K562 (cell line): Measurements from ENCODE around the gene DCAF17. TPM values are rescaled to one million over a fixed set of nuclear protein-coding genes. Genes with fewer than 3 reads are reported as not detected.

Experiments
- CBFB ChIP-seq: sonication (generic); formaldehyde crosslinking; IDR thresholded peaks from 2 replicates; pipeline ENCODE4 v1.4.0; 2020; ENCODE audit warnings: mild to moderate bottlenecking, missing genetic modification reagents
- FIP1L1 ChIP-seq: fragments of 200-400 bp; formaldehyde crosslinking; IDR thresholded peaks from 2 replicates; pipeline ENCODE4 v1.6.1; 2018; ENCODE audit warnings: mild to moderate bottlenecking, low read depth, low read length; ENCODE audit not compliant: poor library complexity, severe bottlenecking
- FOXA1 ChIP-seq: fragments of 450-650 bp; IDR thresholded peaks from 2 replicates; pipeline ENCODE4 v1.6.1; 2016; ENCODE audit warnings: mild to moderate bottlenecking, borderline replicate concordance
- HOXB6 ChIP-seq: fragments of 250-450 bp; sonication (Bioruptor Pico); IDR thresholded peaks from 2 replicates; pipeline ENCODE4 v1.5.1; 2022; ENCODE audit warnings: mild to moderate bottlenecking, borderline replicate concordance
- KLF10 ChIP-seq: fragments of 250-450 bp; sonication (Bioruptor Pico); IDR thresholded peaks from 2 replicates; pipeline ENCODE4 v1.6.1; 2021; ENCODE audit warnings: matching md5 sums
- L3MBTL2 ChIP-seq: fragments of 450-650 bp; IDR thresholded peaks from 2 replicates; pipeline ENCODE4 v1.6.1; 2016; ENCODE audit warnings: mild to moderate bottlenecking, moderate library complexity
- MAZ ChIP-seq, 2 experiments: fragments of 450-650 bp in 1 of 2; sonication (generic) in 1 of 2; formaldehyde crosslinking; IDR thresholded peaks in 1 of 2; conservative IDR thresholded peaks in 1 of 2; 2 replicates each; pipeline versions ENCODE4 v1.4.0 to v1.5.0; 2020; ENCODE audit warnings: mild to moderate bottlenecking in 1 of 2, missing genetic modification reagents in 1 of 2
- MITF ChIP-seq: IDR thresholded peaks from 2 replicates; pipeline ENCODE4 v1.6.1; 2014; ENCODE audit warnings: antibody characterized with exemption
- NR2C2 ChIP-seq, 2 experiments: fragments of 200-800 bp in 1 of 2; sonication (Bioruptor generic) in 1 of 2; sonication (generic) in 1 of 2; formaldehyde crosslinking in 1 of 2; IDR thresholded peaks; 2 replicates each; pipeline versions ENCODE4 v1.6.1 to v1.8.0; 2016 to 2022; ENCODE audit warnings: mild to moderate bottlenecking in 1 of 2, missing compliant biosample characterization in 1 of 2, missing genetic modification characterization in 1 of 2, missing genetic modification reagents in 1 of 2
- POLR2AphosphoS5 ChIP-seq: IDR thresholded peaks from 2 replicates; pipeline ENCODE4 v1.6.1; 2011; ENCODE audit warnings: mild to moderate bottlenecking, low read depth, low read length, moderate library complexity; ENCODE audit not compliant: control insufficient read depth, insufficient read depth
- RAD21 ChIP-seq, 2 experiments: fragments of 250-450 bp in 1 of 2; fragments of 450-650 bp in 1 of 2; sonication (Bioruptor Pico) in 1 of 2; formaldehyde crosslinking in 1 of 2; IDR thresholded peaks in 1 of 2; conservative IDR thresholded peaks in 1 of 2; 2 replicates each; pipeline versions ENCODE4 v1.4.0 to v1.8.0; 2020 to 2022; ENCODE audit warnings: mild to moderate bottlenecking in 2 of 2, moderate library complexity in 1 of 2
- RBFOX2 ChIP-seq: fragments of 200-400 bp; formaldehyde crosslinking; IDR thresholded peaks from 2 replicates; pipeline ENCODE4 v1.6.1; 2017; ENCODE audit warnings: low read depth, mild to moderate bottlenecking, low read length, moderate library complexity
- RNF219 ChIP-seq: fragments of 250-450 bp; sonication (Bioruptor Pico); IDR thresholded peaks from 2 replicates; pipeline ENCODE4 v1.5.0; 2022; ENCODE audit warnings: mild to moderate bottlenecking
- TAF1 ChIP-seq: IDR thresholded peaks from 2 replicates; pipeline ENCODE4 v1.6.1; 2011; ENCODE audit warnings: mild to moderate bottlenecking, low read length, moderate library complexity; ENCODE audit not compliant: insufficient read depth, control insufficient read depth, severe bottlenecking; ENCODE audit errors: extremely low read depth
- TRIM25 ChIP-seq: fragments of 450-650 bp; IDR thresholded peaks from 2 replicates; pipeline ENCODE4 v1.7.0; 2016; ENCODE audit warnings: borderline replicate concordance
- ZBTB17 ChIP-seq: fragments of 450-650 bp; formaldehyde crosslinking; IDR thresholded peaks from 2 replicates; pipeline ENCODE4 v1.4.0; 2020; ENCODE audit warnings: mild to moderate bottlenecking
- ZNF398 ChIP-seq: fragments of 250-450 bp; sonication (Bioruptor Pico); IDR thresholded peaks from 2 replicates; pipeline ENCODE4 v1.8.0; 2021; ENCODE audit warnings: moderate library complexity, mild to moderate bottlenecking, inconsistent platforms
- polyA plus RNA-seq, 8 experiments: library from polyadenylated mRNA; depleted of rRNA in 4 of 8; stranded (reverse) in 5 of 8; unstranded in 3 of 8; fragments of >200 nt; fragmentation: Nextera tagmentation in 2 of 8; fragmentation: Illumina TruSeq in 1 of 8; extraction: Ambion mirVana in 2 of 8; extraction: Trizol in 1 of 8; gene quantifications; 2 replicates each; pipeline versions ENCODE4 v1.2.1 to v1.2.3, GENCODE V29; 2011 to 2014; ENCODE audit warnings: inconsistent platforms in 1 of 8, missing spikeins in 1 of 8
- total RNA-seq, 7 experiments: library from RNA; depleted of rRNA in 6 of 7; stranded (reverse); fragments of >200 nt in 6 of 7; fragmentation: Illumina TruSeq in 2 of 7; extraction: Trizol in 2 of 7; gene quantifications; 2 replicates each; pipeline versions ENCODE4 v1.2.1 to v1.2.3, GENCODE V29; 2011 to 2021; ENCODE audit warnings: low replicate concordance in 1 of 7

DCAF17 gene
- total and polyA plus RNA-seq, 9 of the 15 experiments (the other 6 are each of a cell fraction or from before 2014, with no cell fraction given): 10.0 to 38.5 (median 27.1) TPM

- TF ChIP-seq FOXA1: no peak
- no peak for TF ChIP-seq TRIM25
- no peak for TF ChIP-seq L3MBTL2
- TF ChIP-seq ZNF398 (CRISPR knock-in tag): no peak
- TF ChIP-seq TAF1: no peak
- TF ChIP-seq FIP1L1: no peak
- TF ChIP-seq MITF: no peak
- TF ChIP-seq ZBTB17: no peak
- TF ChIP-seq RBFOX2: no peak
- TF ChIP-seq POLR2AphosphoS5: no peak
- no peak for TF ChIP-seq CBFB (CRISPR knock-in tag)
- TF ChIP-seq RNF219 (CRISPR knock-in tag): no peak
- TF ChIP-seq MAZ (CRISPR knock-in tag; conservative IDR thresholded peaks at IDR 0.05 in 1 of 2, IDR thresholded peaks at IDR 0.05 in 1 of 2): no peak
- no peak for TF ChIP-seq NR2C2 (CRISPR knock-in tag; IDR thresholded peaks at IDR 0.05)
- TF ChIP-seq NR2C2 (tag; IDR thresholded peaks at IDR 0.05): peak; percentile 48; the same call in 1 of the 2 replicates
- TF ChIP-seq RAD21 (CRISPR knock-in tag; conservative IDR thresholded peaks at IDR 0.05 in 1 of 2, IDR thresholded peaks at IDR 0.05 in 1 of 2): no peak
- no peak for TF ChIP-seq KLF10
- TF ChIP-seq HOXB6: no peak
Observed at GRCh38 chr2:171521361-171522051, 87.5 kb downstream of the DCAF17 start (continued).
